Liver (tissue), 9 donors: ENCODE measurements around the gene NUBP1. TPM values are rescaled to one million over a fixed set of nuclear protein-coding genes. Genes with fewer than 3 reads are reported as not detected.

Source experiments
- DNase-seq: peaks from one replicate; pipeline ENCODE4 v3.0.0-alpha.2; 2017; ENCODE audit warnings: low spot score
- H3K27ac ChIP-seq, 2 donors: one replicate each; pipeline ENCODE4 v1.7.0; 2013; ENCODE audit warnings: inconsistent platforms in 2 of 2, low read length in 2 of 2, control low read depth in 1 of 2, low read depth in 1 of 2, mild to moderate bottlenecking in 1 of 2
- H3K27me3 ChIP-seq, 4 donors: one replicate each; pipeline versions ENCODE4 v1.6.1 to v1.7.0; 2013; ENCODE audit warnings: low read length in 3 of 4, inconsistent platforms in 1 of 4, mild to moderate bottlenecking in 1 of 4, moderate library complexity in 1 of 4; ENCODE audit not compliant: control insufficient read depth in 4 of 4, insufficient read depth in 4 of 4
- H3K36me3 ChIP-seq, 4 donors: one replicate each; pipeline versions ENCODE4 v1.6.1 to v1.7.0; 2013; ENCODE audit warnings: low read length in 3 of 4, mild to moderate bottlenecking in 3 of 4, low read depth in 1 of 4, moderate library complexity in 1 of 4; ENCODE audit not compliant: control insufficient read depth in 4 of 4, insufficient read depth in 3 of 4
- H3K4me1 ChIP-seq, 4 donors: one replicate each; pipeline versions ENCODE4 v1.6.1 to v1.7.0; 2013; ENCODE audit warnings: low read length in 3 of 4, mild to moderate bottlenecking in 3 of 4, moderate library complexity in 1 of 4; ENCODE audit not compliant: control insufficient read depth in 4 of 4, insufficient read depth in 4 of 4
- H3K4me3 ChIP-seq, 3 donors: one replicate each; pipeline versions ENCODE4 v1.6.1 to v1.7.0; 2013; ENCODE audit warnings: low read length in 3 of 3, control low read depth in 1 of 3, low read depth in 1 of 3, mild to moderate bottlenecking in 1 of 3
- H3K9ac ChIP-seq, 2 donors: one replicate each; pipeline ENCODE4 v1.7.0; 2013; ENCODE audit warnings: low read length in 2 of 2, mild to moderate bottlenecking in 2 of 2, moderate library complexity in 2 of 2, control low read depth in 1 of 2, low read depth in 1 of 2
- H3K9me3 ChIP-seq, 4 donors: one replicate each; pipeline versions ENCODE4 v1.6.1 to v1.7.0; 2013; ENCODE audit warnings: low read length in 3 of 4; ENCODE audit not compliant: control insufficient read depth in 4 of 4
- EGR1 ChIP-seq, 2 donors: IDR thresholded peaks; 2 replicates each; pipeline ENCODE4 v1.6.1; 2016 to 2018; ENCODE audit warnings: antibody characterized with exemption in 2 of 2, low read depth in 2 of 2
- FOXA1 ChIP-seq: IDR thresholded peaks from 2 replicates; pipeline ENCODE4 v1.6.1; 2016; ENCODE audit warnings: antibody characterized with exemption
- FOXA2 ChIP-seq: IDR thresholded peaks from 2 replicates; pipeline ENCODE4 v1.6.1; 2016; ENCODE audit warnings: antibody characterized with exemption
- GABPA ChIP-seq, 2 donors: IDR thresholded peaks in 1 of 2; conservative IDR thresholded peaks in 1 of 2; 2 replicates each; pipeline ENCODE4 v1.6.1; 2016; ENCODE audit warnings: antibody characterized with exemption in 2 of 2, mild to moderate bottlenecking in 1 of 2, moderate library complexity in 1 of 2
- HNF4A ChIP-seq, 2 donors: conservative IDR thresholded peaks; 2 replicates each; pipeline ENCODE4 v1.6.1; 2016; ENCODE audit warnings: antibody characterized with exemption in 2 of 2, mild to moderate bottlenecking in 2 of 2
- HNF4G ChIP-seq: IDR thresholded peaks from 2 replicates; pipeline ENCODE4 v1.6.1; 2016; ENCODE audit warnings: antibody characterized with exemption
- RAD21 ChIP-seq, 2 donors: IDR thresholded peaks; 2 replicates each; pipeline ENCODE4 v1.6.1; 2016; ENCODE audit warnings: antibody characterized with exemption in 2 of 2, mild to moderate bottlenecking in 2 of 2
- RXRA ChIP-seq, 2 donors: IDR thresholded peaks; 2 replicates each; pipeline ENCODE4 v1.6.1; 2017 to 2018; ENCODE audit warnings: antibody characterized with exemption in 2 of 2, mild to moderate bottlenecking in 1 of 2
- SP1 ChIP-seq: IDR thresholded peaks from 2 replicates; pipeline ENCODE4 v1.6.1; 2018; ENCODE audit warnings: antibody characterized with exemption, mild to moderate bottlenecking
- TAF1 ChIP-seq: conservative IDR thresholded peaks from 2 replicates; pipeline ENCODE4 v1.6.1; 2016; ENCODE audit warnings: antibody characterized with exemption, mild to moderate bottlenecking
- YY1 ChIP-seq: IDR thresholded peaks from 2 replicates; pipeline ENCODE4 v1.6.1; 2016; ENCODE audit warnings: antibody characterized with exemption, mild to moderate bottlenecking
- WGBS: extraction: QIAGEN DNeasy Blood & Tissue Kit; methylation state at CpG from one replicate; pipeline ENCODE4 v1.1.7; 2013; 5-methylcytosine and 5-hydroxymethylcytosine counted together
- polyA plus RNA-seq, 2 donors: library from polyadenylated mRNA; stranded (reverse) in 1 of 2; unstranded in 1 of 2; fragments of 200-250 nt in 1 of 2; fragments of >200 nt in 1 of 2; fragmentation: Nextera tagmentation in 1 of 2; extraction: Ambion mirVana in 1 of 2; gene quantifications; one replicate each; pipeline versions ENCODE4 v1.2.1 to v1.2.3, GENCODE V29; 2013 to 2015
- total RNA-seq, 2 donors: library from RNA; depleted of rRNA; stranded (reverse); fragments of >200 nt; gene quantifications; one replicate each; pipeline ENCODE4 v1.2.3, GENCODE V29; 2014
- TF ChIP-seq, protein P1 (sequence below): IDR thresholded peaks from 2 replicates; pipeline ENCODE4 v1.6.1; 2016; ENCODE audit warnings: antibody characterized with exemption
- TF ChIP-seq, protein P2 (sequence below): fragments of 150-350 bp; IDR thresholded peaks from 2 replicates; pipeline ENCODE4 v1.5.1; 2017; ENCODE audit warnings: improper control_type of control experiment, low read depth, low read length; ENCODE audit not compliant: missing input control
- TF ChIP-seq, protein P3 (sequence below): IDR thresholded peaks from 2 replicates; pipeline ENCODE4 v1.6.1; 2016; ENCODE audit warnings: antibody characterized with exemption
- TF ChIP-seq, protein P4 (sequence below): IDR thresholded peaks from 2 replicates; pipeline ENCODE4 v1.6.1; 2016; ENCODE audit warnings: antibody characterized with exemption
- TF ChIP-seq, protein P5 (sequence below): IDR thresholded peaks from 2 replicates; pipeline ENCODE4 v1.6.1; 2016; ENCODE audit warnings: antibody characterized with exemption, mild to moderate bottlenecking
- donor health status: healthy.
- donor health status: healthy.
- donor health status: healthy.
- donor health status: healthy.
- donor health status: healthy.

Gene NUBP1
- total and polyA plus RNA-seq, 4 donors = 16.6 to 22.5 (median 20.3) TPM

DNA sequence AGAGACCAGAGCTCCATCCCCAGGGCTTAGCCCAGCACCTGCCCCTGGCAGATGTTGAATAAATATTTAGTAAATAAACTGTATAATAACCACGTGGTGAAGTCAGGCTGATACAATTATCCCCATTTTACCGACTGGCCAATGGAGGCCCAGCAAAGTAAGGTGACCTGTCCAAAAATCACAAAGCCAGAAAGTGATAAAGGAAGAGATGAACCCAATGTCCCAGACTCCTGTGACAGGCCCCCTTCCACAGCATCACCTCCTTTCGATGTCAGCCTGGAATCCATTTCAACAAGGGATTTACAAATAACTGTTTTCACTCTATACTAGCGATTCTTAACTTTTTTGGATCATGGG is 69.4 kb downstream of the NUBP1 start (continued):
- TF ChIP-seq HNF4A (conservative IDR thresholded peaks at IDR 0.05) = no peak
- TF ChIP-seq SP1 = no peak
- TF ChIP-seq, protein P1, sequence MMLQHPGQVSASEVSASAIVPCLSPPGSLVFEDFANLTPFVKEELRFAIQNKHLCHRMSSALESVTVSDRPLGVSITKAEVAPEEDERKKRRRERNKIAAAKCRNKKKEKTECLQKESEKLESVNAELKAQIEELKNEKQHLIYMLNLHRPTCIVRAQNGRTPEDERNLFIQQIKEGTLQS = no peak
- no peak for TF ChIP-seq YY1
- TF ChIP-seq GABPA (IDR thresholded peaks at IDR 0.05 in 1 of 2, conservative IDR thresholded peaks at IDR 0.05 in 1 of 2) = no peak
- TF ChIP-seq, protein P2, sequence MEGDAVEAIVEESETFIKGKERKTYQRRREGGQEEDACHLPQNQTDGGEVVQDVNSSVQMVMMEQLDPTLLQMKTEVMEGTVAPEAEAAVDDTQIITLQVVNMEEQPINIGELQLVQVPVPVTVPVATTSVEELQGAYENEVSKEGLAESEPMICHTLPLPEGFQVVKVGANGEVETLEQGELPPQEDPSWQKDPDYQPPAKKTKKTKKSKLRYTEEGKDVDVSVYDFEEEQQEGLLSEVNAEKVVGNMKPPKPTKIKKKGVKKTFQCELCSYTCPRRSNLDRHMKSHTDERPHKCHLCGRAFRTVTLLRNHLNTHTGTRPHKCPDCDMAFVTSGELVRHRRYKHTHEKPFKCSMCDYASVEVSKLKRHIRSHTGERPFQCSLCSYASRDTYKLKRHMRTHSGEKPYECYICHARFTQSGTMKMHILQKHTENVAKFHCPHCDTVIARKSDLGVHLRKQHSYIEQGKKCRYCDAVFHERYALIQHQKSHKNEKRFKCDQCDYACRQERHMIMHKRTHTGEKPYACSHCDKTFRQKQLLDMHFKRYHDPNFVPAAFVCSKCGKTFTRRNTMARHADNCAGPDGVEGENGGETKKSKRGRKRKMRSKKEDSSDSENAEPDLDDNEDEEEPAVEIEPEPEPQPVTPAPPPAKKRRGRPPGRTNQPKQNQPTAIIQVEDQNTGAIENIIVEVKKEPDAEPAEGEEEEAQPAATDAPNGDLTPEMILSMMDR = no peak
- TF ChIP-seq RXRA (IDR thresholded peaks at IDR 0.05) = no peak
- no peak for TF ChIP-seq EGR1 (IDR thresholded peaks at IDR 0.05; ENCODE audit: low read depth in 2 of 2)

DNA sequence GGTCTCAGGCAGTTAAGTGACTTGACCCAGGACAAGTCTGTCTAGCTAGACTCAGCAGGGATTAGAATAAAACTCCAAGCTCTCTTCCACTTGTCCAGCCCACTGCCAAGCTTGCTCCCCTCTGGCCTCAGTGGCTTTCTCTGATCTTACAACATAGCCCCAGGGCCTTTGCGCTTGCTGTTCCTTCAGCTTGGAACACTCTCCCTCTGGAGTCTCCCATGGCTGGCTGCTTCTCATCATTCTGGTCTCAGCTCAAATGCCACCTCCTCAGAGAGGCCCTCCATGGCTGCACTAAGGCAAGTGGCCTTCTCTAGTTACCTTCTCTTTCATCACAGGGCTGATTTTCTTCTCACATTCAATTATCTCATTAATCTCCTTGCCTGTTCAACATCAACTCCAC is 73.9 kb downstream of the NUBP1 start:
- H3K27me3 ChIP-seq = no peaks in the 10 kb centered on the region
- no peak overlapping the region for H3K4me3 ChIP-seq
- H3K36me3 ChIP-seq = no peaks in the 10 kb centered on the region
- no peak for DNase-seq
- H3K27ac ChIP-seq = no peak overlapping the region
- H3K9ac ChIP-seq = no peak overlapping the region
- 98% methylated on average over 1 of the region's 1 CpG for WGBS
- TF ChIP-seq TAF1 = no peak
- no peak for TF ChIP-seq GABPA (IDR thresholded peaks at IDR 0.05 in 1 of 2, conservative IDR thresholded peaks at IDR 0.05 in 1 of 2)
- no peak for TF ChIP-seq FOXA1
- TF ChIP-seq, protein P3, sequence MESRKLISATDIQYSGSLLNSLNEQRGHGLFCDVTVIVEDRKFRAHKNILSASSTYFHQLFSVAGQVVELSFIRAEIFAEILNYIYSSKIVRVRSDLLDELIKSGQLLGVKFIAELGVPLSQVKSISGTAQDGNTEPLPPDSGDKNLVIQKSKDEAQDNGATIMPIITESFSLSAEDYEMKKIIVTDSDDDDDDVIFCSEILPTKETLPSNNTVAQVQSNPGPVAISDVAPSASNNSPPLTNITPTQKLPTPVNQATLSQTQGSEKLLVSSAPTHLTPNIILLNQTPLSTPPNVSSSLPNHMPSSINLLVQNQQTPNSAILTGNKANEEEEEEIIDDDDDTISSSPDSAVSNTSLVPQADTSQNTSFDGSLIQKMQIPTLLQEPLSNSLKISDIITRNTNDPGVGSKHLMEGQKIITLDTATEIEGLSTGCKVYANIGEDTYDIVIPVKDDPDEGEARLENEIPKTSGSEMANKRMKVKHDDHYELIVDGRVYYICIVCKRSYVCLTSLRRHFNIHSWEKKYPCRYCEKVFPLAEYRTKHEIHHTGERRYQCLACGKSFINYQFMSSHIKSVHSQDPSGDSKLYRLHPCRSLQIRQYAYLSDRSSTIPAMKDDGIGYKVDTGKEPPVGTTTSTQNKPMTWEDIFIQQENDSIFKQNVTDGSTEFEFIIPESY = no peak
- TF ChIP-seq, protein P2 = no peak
- TF ChIP-seq, protein P4, sequence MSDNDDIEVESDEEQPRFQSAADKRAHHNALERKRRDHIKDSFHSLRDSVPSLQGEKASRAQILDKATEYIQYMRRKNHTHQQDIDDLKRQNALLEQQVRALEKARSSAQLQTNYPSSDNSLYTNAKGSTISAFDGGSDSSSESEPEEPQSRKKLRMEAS = no peak
- no peak for TF ChIP-seq EGR1 (IDR thresholded peaks at IDR 0.05; ENCODE audit: low read depth in 2 of 2)
- no peak for TF ChIP-seq RAD21 (IDR thresholded peaks at IDR 0.05)
- TF ChIP-seq, protein P5, sequence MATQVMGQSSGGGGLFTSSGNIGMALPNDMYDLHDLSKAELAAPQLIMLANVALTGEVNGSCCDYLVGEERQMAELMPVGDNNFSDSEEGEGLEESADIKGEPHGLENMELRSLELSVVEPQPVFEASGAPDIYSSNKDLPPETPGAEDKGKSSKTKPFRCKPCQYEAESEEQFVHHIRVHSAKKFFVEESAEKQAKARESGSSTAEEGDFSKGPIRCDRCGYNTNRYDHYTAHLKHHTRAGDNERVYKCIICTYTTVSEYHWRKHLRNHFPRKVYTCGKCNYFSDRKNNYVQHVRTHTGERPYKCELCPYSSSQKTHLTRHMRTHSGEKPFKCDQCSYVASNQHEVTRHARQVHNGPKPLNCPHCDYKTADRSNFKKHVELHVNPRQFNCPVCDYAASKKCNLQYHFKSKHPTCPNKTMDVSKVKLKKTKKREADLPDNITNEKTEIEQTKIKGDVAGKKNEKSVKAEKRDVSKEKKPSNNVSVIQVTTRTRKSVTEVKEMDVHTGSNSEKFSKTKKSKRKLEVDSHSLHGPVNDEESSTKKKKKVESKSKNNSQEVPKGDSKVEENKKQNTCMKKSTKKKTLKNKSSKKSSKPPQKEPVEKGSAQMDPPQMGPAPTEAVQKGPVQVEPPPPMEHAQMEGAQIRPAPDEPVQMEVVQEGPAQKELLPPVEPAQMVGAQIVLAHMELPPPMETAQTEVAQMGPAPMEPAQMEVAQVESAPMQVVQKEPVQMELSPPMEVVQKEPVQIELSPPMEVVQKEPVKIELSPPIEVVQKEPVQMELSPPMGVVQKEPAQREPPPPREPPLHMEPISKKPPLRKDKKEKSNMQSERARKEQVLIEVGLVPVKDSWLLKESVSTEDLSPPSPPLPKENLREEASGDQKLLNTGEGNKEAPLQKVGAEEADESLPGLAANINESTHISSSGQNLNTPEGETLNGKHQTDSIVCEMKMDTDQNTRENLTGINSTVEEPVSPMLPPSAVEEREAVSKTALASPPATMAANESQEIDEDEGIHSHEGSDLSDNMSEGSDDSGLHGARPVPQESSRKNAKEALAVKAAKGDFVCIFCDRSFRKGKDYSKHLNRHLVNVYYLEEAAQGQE = no peak
- TF ChIP-seq FOXA2 = no peak
- TF ChIP-seq RXRA (IDR thresholded peaks at IDR 0.05) = no peak
- no peak for TF ChIP-seq HNF4G
- TF ChIP-seq YY1 = no peak
- no peak for TF ChIP-seq SP1
- H3K4me1 ChIP-seq = peaks cover 0 to 2% (median 2%) of the 10 kb centered on the region in 4 donors
- H3K9me3 ChIP-seq = no peaks in the 10 kb centered on the region
